ENCODE data around the gene AGAP1.

The AGAP1 gene

GRCh38 chr2:235966932-235967757, 473.3 kb downstream of the AGAP1 start:
- no peak for ATAC-seq

GRCh38 chr2:235968155-235968554, 474.3 kb downstream of the AGAP1 start:
- DNase-seq, result no peak

More at GRCh38 chr2:235966932-235967757, 473.3 kb downstream of the AGAP1 start:
- no peak for DNase-seq

GRCh38 chr2:235968616-235969324, 474.9 kb downstream of the AGAP1 start:
- no peak for ATAC-seq
- no peak for DNase-seq

More at GRCh38 chr2:235968155-235968554, 474.3 kb downstream of the AGAP1 start:
- no peak for ATAC-seq

GRCh38 chr2:235970204-235971040, 476.6 kb downstream of the AGAP1 start:
- no peak for DNase-seq

GRCh38 chr2:235976516-235976915, 482.7 kb downstream of the AGAP1 start:
- DNase-seq (no peak), ATAC-seq (no peak)

More at GRCh38 chr2:235970204-235971040, 476.6 kb downstream of the AGAP1 start:
- no peak for ATAC-seq

GRCh38 chr2:235976956-235977355, 483.1 kb downstream of the AGAP1 start:
- DNase-seq (no peak), ATAC-seq (no peak)

GRCh38 chr2:235977445-235977844, 483.6 kb downstream of the AGAP1 start:
- DNase-seq (no peak), ATAC-seq (no peak)

GRCh38 chr2:235978022-235978421, 484.2 kb downstream of the AGAP1 start:
- DNase-seq (no peak), ATAC-seq (no peak)

GRCh38 chr2:235979037-235979436, 485.2 kb downstream of the AGAP1 start:
- DNase-seq (no peak), ATAC-seq (no peak)

GRCh38 chr2:235979753-235980435, 486.1 kb downstream of the AGAP1 start:
- ATAC-seq (no peak), DNase-seq (no peak)

GRCh38 chr2:235981631-235982030, 487.8 kb downstream of the AGAP1 start:
- ATAC-seq (no peak), DNase-seq (no peak)

GRCh38 chr2:235983016-235983415, 489.2 kb downstream of the AGAP1 start:
- ATAC-seq (no peak), DNase-seq (no peak)

- DNase-seq (no peak), ATAC-seq (no peak)
Measured at GRCh38 chr2:235984552-235984951, 490.7 kb downstream of the AGAP1 start.

GRCh38 chr2:235986361-235986760, 492.5 kb downstream of the AGAP1 start:
- no peak for ATAC-seq
- no peak for DNase-seq

- DNase-seq (no peak), ATAC-seq (no peak)
Measured at GRCh38 chr2:235988271-235989015, 494.6 kb downstream of the AGAP1 start.

- no peak for DNase-seq
- ATAC-seq, result no peak
Measured at GRCh38 chr2:235989591-235989990, 495.7 kb downstream of the AGAP1 start.

GRCh38 chr2:235990344-235990743, 496.5 kb downstream of the AGAP1 start:
- ATAC-seq (no peak), DNase-seq (no peak)

- ATAC-seq (no peak), DNase-seq (no peak)
Measured at GRCh38 chr2:235992024-235992423, 498.2 kb downstream of the AGAP1 start.

- no peak for DNase-seq
Measured at GRCh38 chr2:235996419-235996818, 502.6 kb downstream of the AGAP1 start.

GRCh38 chr2:235999011-235999410, 505.2 kb downstream of the AGAP1 start:
- no peak for DNase-seq
- no peak for ATAC-seq

More at GRCh38 chr2:235996419-235996818, 502.6 kb downstream of the AGAP1 start:
- ATAC-seq, result no peak
